Measurements from ENCODE around the gene CHRDL2.
"Not testable (repeated sequence)": the region's sequence is repeated elsewhere in the genome, so short reads cannot be mapped to it uniquely, and the experiment has no call there.

CHRDL2 gene

GRCh38 chr11:74731301-74732094 lies at the start of gene CHRDL2:
TSS of gene CHRDL2 (minus strand) at chr11:74731426. CDS start at chr11:74730888, 538 bp downstream.
- DNase-seq (ENCODE audit: low read depth in 2 of 2): no peak

- no peak for DNase-seq (ENCODE audit: low read depth in 2 of 2)
These were observed 49.2 kb upstream of the CHRDL2 start for GRCh38 chr11:74780248-74781005.

- no peak for DNase-seq (ENCODE audit: low read depth in 2 of 2)
These were observed 47.4 kb upstream of the CHRDL2 start for GRCh38 chr11:74778581-74778980.

- no peak for DNase-seq (ENCODE audit: low read depth in 2 of 2)
These were observed 46.7 kb upstream of the CHRDL2 start for GRCh38 chr11:74777877-74778276.

GRCh38 chr11:74777038-74777437 lies 45.8 kb upstream of the CHRDL2 start:
- DNase-seq (ENCODE audit: low read depth in 2 of 2): no peak

GRCh38 chr11:74776546-74776945 lies 45.3 kb upstream of the CHRDL2 start:
- no peak for DNase-seq (ENCODE audit: low read depth in 2 of 2)

GRCh38 chr11:74775762-74776161 lies 44.5 kb upstream of the CHRDL2 start:
- DNase-seq (ENCODE audit: low read depth in 2 of 2): no peak

GRCh38 chr11:74773476-74773875 lies 42.2 kb upstream of the CHRDL2 start:
- no peak for DNase-seq (ENCODE audit: low read depth in 2 of 2)

- no peak for DNase-seq (ENCODE audit: low read depth in 2 of 2)
These were observed 39.9 kb upstream of the CHRDL2 start for GRCh38 chr11:74771139-74771538.

- DNase-seq (ENCODE audit: low read depth in 2 of 2): no peak
These were observed 39.2 kb upstream of the CHRDL2 start for GRCh38 chr11:74770456-74770855.

- no peak for DNase-seq (ENCODE audit: low read depth in 2 of 2)
These were observed 38.0 kb upstream of the CHRDL2 start for GRCh38 chr11:74769055-74769707.

- DNase-seq (ENCODE audit: low read depth in 2 of 2): not testable (repeated sequence)
These were observed 37.0 kb upstream of the CHRDL2 start for GRCh38 chr11:74768172-74768651.

GRCh38 chr11:74766905-74767304 lies 35.7 kb upstream of the CHRDL2 start:
- DNase-seq (ENCODE audit: low read depth in 2 of 2): no peak

- no peak for DNase-seq (ENCODE audit: low read depth in 2 of 2)
These were observed 25.3 kb upstream of the CHRDL2 start for GRCh38 chr11:74756571-74756970.

- DNase-seq (ENCODE audit: low read depth in 2 of 2): no peak
These were observed 24.3 kb upstream of the CHRDL2 start for GRCh38 chr11:74755395-74755995.

GRCh38 chr11:74754507-74755252 lies 23.5 kb upstream of the CHRDL2 start:
- no peak for DNase-seq (ENCODE audit: low read depth in 2 of 2)

GRCh38 chr11:74751303-74751702 lies 20.1 kb upstream of the CHRDL2 start:
- DNase-seq (ENCODE audit: low read depth in 2 of 2): no peak

GRCh38 chr11:74750598-74750997 lies 19.4 kb upstream of the CHRDL2 start:
- DNase-seq (ENCODE audit: low read depth in 2 of 2): not testable (repeated sequence)

- DNase-seq (ENCODE audit: low read depth in 2 of 2): no peak
These were observed 18.7 kb upstream of the CHRDL2 start for GRCh38 chr11:74749965-74750296.

- peak in 1 of 2 experiments; percentile 14 for DNase-seq (ENCODE audit: low read depth in 2 of 2)
These were observed 18.1 kb upstream of the CHRDL2 start for GRCh38 chr11:74749127-74749964.

Data from stimulated activated CD4-positive, alpha-beta T cell treated with anti-CD3 and anti-CD28 coated beads, Interleukin-12 subunit alpha, Interleukin-12 subunit beta, amount 100 ng/mL, for 24 hours (primary cell).